Calu3 (cell line): ENCODE measurements around the gene FERMT2. TPM values are rescaled to one million over a fixed set of nuclear protein-coding genes. Genes with fewer than 3 reads are reported as not detected.

Experiments
- BruUV-seq: library from RNA; stranded (reverse); fragments of 400-500 nt; replicated peaks from 2 replicates; lab custom pipeline; 2021; lab: Mats Ljungman, UMichigan
- CTCF ChIA-PET: fragments of 300-600 bp; sonication (Branson Sonifier 250); formaldehyde crosslinking; loops from one replicate; lab custom pipeline; 2022; ENCODE audit warnings: antibody characterized with exemption; lab: Charles Lee
- DNase-seq: peaks from one replicate; pipeline ENCODE4 v3.0.0; 2022
- H3K27ac Mint-ChIP-seq: one replicate; pipeline ENCODE4 v1.8.0; 2022; ENCODE audit warnings: mixed read lengths; ENCODE audit not compliant: unreplicated experiment
- H3K27me3 Mint-ChIP-seq: one replicate; pipeline ENCODE4 v1.8.0; 2022; ENCODE audit warnings: mixed read lengths; ENCODE audit not compliant: unreplicated experiment
- H3K36me3 Mint-ChIP-seq: one replicate; pipeline ENCODE4 v1.8.0; 2022; ENCODE audit warnings: mild to moderate bottlenecking, moderate library complexity, mixed read lengths; ENCODE audit not compliant: insufficient read depth, unreplicated experiment
- H3K4me1 Mint-ChIP-seq: one replicate; pipeline ENCODE4 v1.8.0; 2022; ENCODE audit warnings: mild to moderate bottlenecking, low read depth, mixed read lengths; ENCODE audit not compliant: unreplicated experiment
- H3K4me3 Mint-ChIP-seq: one replicate; pipeline ENCODE4 v1.8.0; 2022; ENCODE audit warnings: mild to moderate bottlenecking, low read depth, moderate library complexity, mixed read lengths; ENCODE audit not compliant: unreplicated experiment
- H3K9me3 Mint-ChIP-seq: one replicate; pipeline ENCODE4 v1.8.0; 2022; ENCODE audit warnings: low read depth, mixed read lengths; ENCODE audit not compliant: unreplicated experiment
- CTCF ChIP-seq: fragments of 200-600 bp; IDR thresholded peaks from one replicate; pipeline ENCODE4 v1.8.0; 2022; ENCODE audit warnings: antibody characterized with exemption; ENCODE audit not compliant: unreplicated experiment
- intact Hi-C: fragments of 100-400 bp; cut with micrococcal nuclease; formaldehyde crosslinking; loops from one replicate; pipeline ENCODE4 v1.10.0; 2022; ENCODE audit not compliant: unreplicated experiment
- total RNA-seq: library from RNA; stranded (reverse); gene quantifications from 2 replicates; pipeline ENCODE4 v1.2.3, GENCODE V29; 2022

FERMT2 gene
- total RNA-seq, 1 experiment from 2014 or later, result 21.0 TPM

DNA sequence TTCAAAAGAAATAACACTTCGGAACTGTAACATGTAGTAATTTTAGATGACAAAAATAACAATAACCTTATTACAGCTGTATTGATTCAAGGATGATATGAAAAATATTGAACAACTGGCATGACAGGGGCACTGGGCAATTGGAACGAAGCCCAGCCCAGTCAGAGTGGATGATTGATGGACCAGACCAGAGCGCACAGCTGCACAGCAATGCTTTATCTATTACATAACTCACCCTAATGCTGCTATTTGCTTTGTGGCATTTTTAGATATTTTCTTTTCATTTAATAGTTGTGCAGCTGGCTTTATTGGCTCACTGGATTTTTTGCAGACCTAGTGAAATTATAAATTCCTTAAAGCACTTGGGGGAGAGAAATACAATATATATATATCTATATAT lies 26.9 kb upstream of the FERMT2 start:
- TF ChIP-seq CTCF, result no peak
- no peak overlapping the region for H3K27ac Mint-ChIP-seq
- no peaks in the 10 kb centered on the region for H3K27me3 Mint-ChIP-seq
- no peak for DNase-seq
- no peaks in the 10 kb centered on the region for H3K9me3 Mint-ChIP-seq
- intact Hi-C loops, result no loop called here
- H3K4me3 Mint-ChIP-seq, result no peak overlapping the region
- no peaks in the 10 kb centered on the region for H3K4me1 Mint-ChIP-seq
- CTCF ChIA-PET, result no interaction called here
- no peaks in the 10 kb centered on the region for H3K36me3 Mint-ChIP-seq
- no TSS peak for BruUV-seq

- no peak for DNase-seq
- no peak for TF ChIP-seq CTCF
- Mint-ChIP-seq H3K4me3 (no peak overlapping the region), H3K36me3 (no peaks in the 10 kb centered on the region), H3K27me3 (no peaks in the 10 kb centered on the region), H3K4me1 (peaks cover under 1% of the 10 kb centered on the region), H3K9me3 (no peaks in the 10 kb centered on the region), H3K27ac (no peak overlapping the region)
- intact Hi-C loops, result no loop called here
- BruUV-seq, result no TSS peak
- CTCF ChIA-PET, result no interaction called here
Measured at GRCh38 chr14:52974406-52974805, 23.6 kb upstream of the FERMT2 start.

GRCh38 chr14:52961060-52961639 lies 10.3 kb upstream of the FERMT2 start:
- TF ChIP-seq CTCF, result peak; percentile 61
- intact Hi-C loops, result loop anchor here (1.0 to 10.0 kb wide), 2 partner anchors 138 to 344 kb away; no protein-coding TSS in a partner anchor
- H3K9me3 Mint-ChIP-seq, result no peaks in the 10 kb centered on the region
- no peaks in the 10 kb centered on the region for H3K36me3 Mint-ChIP-seq
- H3K4me3 Mint-ChIP-seq, result no peak overlapping the region
- H3K4me1 Mint-ChIP-seq, result peaks cover 18% of the 10 kb centered on the region
- DNase-seq, result peak; percentile 68
- H3K27me3 Mint-ChIP-seq, result no peaks in the 10 kb centered on the region
- CTCF ChIA-PET, result interaction anchor here (0.5 to 1.2 kb wide), 6 partner anchors 8 to 170 kb away, joined by 3 to 12 read pairs (median 3); no protein-coding TSS in a partner anchor
- BruUV-seq, result no TSS peak
- H3K27ac Mint-ChIP-seq, result no peak overlapping the region

- no TSS peak for BruUV-seq
- no peaks in the 10 kb centered on the region for H3K27me3 Mint-ChIP-seq
- peaks cover 18% of the 10 kb centered on the region for H3K4me1 Mint-ChIP-seq
- intact Hi-C loops, result loop anchor here (1.0 to 10.0 kb wide), 2 partner anchors 137 to 344 kb away; no protein-coding TSS in a partner anchor
- DNase-seq, result peak; percentile 22
- no peaks in the 10 kb centered on the region for H3K36me3 Mint-ChIP-seq
- no peak for TF ChIP-seq CTCF
- H3K27ac Mint-ChIP-seq, result no peak overlapping the region
- no peak overlapping the region for H3K4me3 Mint-ChIP-seq
- H3K9me3 Mint-ChIP-seq, result no peaks in the 10 kb centered on the region
- CTCF ChIA-PET, result interaction anchor here (0.5 to 1.2 kb wide), 6 partner anchors 8 to 170 kb away, joined by 3 to 12 read pairs (median 3); no protein-coding TSS in a partner anchor
Measured at GRCh38 chr14:52960627-52961026, 9.8 kb upstream of the FERMT2 start.
